H1 (cell line): ENCODE measurements around the gene L3HYPDH.

Source experiments
- CBX5 ChIP-seq: fragments of 300-800, 300-1000 bp; sonication (generic); IDR thresholded peaks from 2 replicates; pipeline ENCODE4 v1.7.1; 2016; ENCODE audit warnings: antibody characterized with exemption, low read length, low read depth
- CEBPB ChIP-seq: IDR thresholded peaks from 2 replicates; pipeline ENCODE4 v1.6.1; 2012; ENCODE audit warnings: low read depth, low read length
- CHD2 ChIP-seq: IDR thresholded peaks from 2 replicates; pipeline ENCODE4 v1.6.1; 2012; ENCODE audit warnings: low read length, improper control_type of control experiment
- CTCF ChIP-seq, 3 experiments: IDR thresholded peaks; 1 replicate in 2 of 3; 2 replicates in 1 of 3; pipeline versions ENCODE4 v1.5.1 to v1.6.1; 2011; ENCODE audit warnings: low read length in 3 of 3, mild to moderate bottlenecking in 3 of 3, inconsistent platforms in 2 of 3, low read depth in 1 of 3, moderate library complexity in 1 of 3; ENCODE audit not compliant: insufficient read depth in 1 of 3; ENCODE audit errors: control extremely low read depth in 1 of 3
- FOSL1 ChIP-seq: IDR thresholded peaks from 2 replicates; pipeline ENCODE4 v1.6.1; 2011; ENCODE audit warnings: mild to moderate bottlenecking, low read depth, low read length, moderate library complexity; ENCODE audit not compliant: insufficient read depth
- NRF1 ChIP-seq: IDR thresholded peaks from 2 replicates; pipeline ENCODE4 v1.6.1; 2011; ENCODE audit warnings: mild to moderate bottlenecking, low read depth, low read length, improper control_type of control experiment
- PHF8 ChIP-seq: fragments of 200-600 bp; sonication (generic); conservative IDR thresholded peaks from 2 replicates; pipeline ENCODE4 v1.7.1; 2012; ENCODE audit warnings: low read depth, mild to moderate bottlenecking, inconsistent platforms, low read length, moderate library complexity
- RAD21 ChIP-seq, 2 experiments: IDR thresholded peaks in 1 of 2; conservative IDR thresholded peaks in 1 of 2; 2 replicates each; pipeline ENCODE4 v1.6.1; 2011; ENCODE audit warnings: low read depth in 2 of 2, low read length in 2 of 2, improper control_type of control experiment in 1 of 2, inconsistent platforms in 1 of 2, mild to moderate bottlenecking in 1 of 2, moderate library complexity in 1 of 2
- SP2 ChIP-seq: IDR thresholded peaks from 2 replicates; pipeline ENCODE4 v1.6.1; 2012; ENCODE audit warnings: mild to moderate bottlenecking, low read length, inconsistent platforms
- YY1 ChIP-seq: IDR thresholded peaks from 2 replicates; pipeline ENCODE4 v1.6.1; 2011; ENCODE audit warnings: low read depth, mild to moderate bottlenecking, low read length
- TF ChIP-seq, protein P1 (sequence below): IDR thresholded peaks from 2 replicates; pipeline ENCODE4 v1.6.1; 2012; ENCODE audit warnings: inconsistent platforms

DNA sequence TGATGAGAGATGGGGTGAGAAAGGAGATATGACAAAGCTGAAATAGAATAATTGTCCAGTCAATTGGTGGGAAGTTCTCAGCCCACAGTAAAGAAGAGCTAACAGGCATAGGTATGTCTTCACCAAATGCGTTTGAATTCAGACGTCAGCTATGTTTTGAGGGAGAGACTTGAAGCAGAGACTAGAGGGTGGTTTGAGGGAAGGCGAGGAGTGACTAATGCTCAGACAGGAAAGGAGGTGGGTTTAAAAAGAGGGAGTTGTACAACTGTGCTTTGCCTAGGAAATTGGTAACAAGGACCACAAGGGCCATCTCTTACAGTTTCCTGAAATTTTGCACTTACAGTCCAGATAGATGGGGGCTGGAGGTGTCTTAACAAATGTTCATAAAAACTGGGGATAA lies 6.5 kb upstream of the L3HYPDH start:
- TF ChIP-seq, protein P1, sequence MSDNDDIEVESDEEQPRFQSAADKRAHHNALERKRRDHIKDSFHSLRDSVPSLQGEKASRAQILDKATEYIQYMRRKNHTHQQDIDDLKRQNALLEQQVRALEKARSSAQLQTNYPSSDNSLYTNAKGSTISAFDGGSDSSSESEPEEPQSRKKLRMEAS: no peak
- TF ChIP-seq CHD2: no peak
- TF ChIP-seq CBX5: no peak
- no peak for TF ChIP-seq RAD21 (IDR thresholded peaks at IDR 0.05 in 1 of 2, conservative IDR thresholded peaks at IDR 0.05 in 1 of 2; ENCODE audit: low read depth in 2 of 2, low read length in 2 of 2)
- no peak for TF ChIP-seq YY1
- TF ChIP-seq PHF8: no peak
- no peak for TF ChIP-seq CTCF (IDR thresholded peaks at IDR 0.05; ENCODE audit: control extremely low read depth in 1 of 3, insufficient read depth in 1 of 3, low read depth in 1 of 3, low read length in 3 of 3)
- no peak for TF ChIP-seq FOSL1
- no peak for TF ChIP-seq NRF1
- no peak for TF ChIP-seq CEBPB
- TF ChIP-seq SP2: no peak
